Bronchial epithelial cell (primary cell): ENCODE results near the gene SEC14L5. TPM values are rescaled to one million over a fixed set of nuclear protein-coding genes. Genes with fewer than 3 reads are reported as not detected.

Source experiments
- DNase-seq: peaks from one replicate; pipeline ENCODE4 v3.0.0-alpha.2; 2010; ENCODE audit warnings: low read depth
- FAIRE-seq: peaks from 2 replicates; lab custom pipeline; 2011; peaks lifted over from hg19 to GRCh38; lab: Jason Lieb, UNC
- H3K27me3 ChIP-seq: 2 replicates; pipeline ENCODE4 v1.5.1; 2011; ENCODE audit warnings: low read length; ENCODE audit not compliant: control insufficient read depth, insufficient read depth
- H3K36me3 ChIP-seq: 2 replicates; pipeline ENCODE4 v1.5.1; 2011; ENCODE audit warnings: low read length; ENCODE audit not compliant: control insufficient read depth, insufficient read depth
- H3K4me3 ChIP-seq: 2 replicates; pipeline ENCODE4 v1.5.1; 2011; ENCODE audit warnings: mild to moderate bottlenecking, low read depth, low read length, control low read depth
- CTCF ChIP-seq: IDR thresholded peaks from 2 replicates; pipeline ENCODE4 v1.5.1; 2011; ENCODE audit warnings: mild to moderate bottlenecking, moderate library complexity, low read length, control low read depth, inconsistent platforms; ENCODE audit not compliant: insufficient read depth, severe bottlenecking
- total RNA-seq: library from RNA; depleted of rRNA; stranded (reverse); fragments of >200 nt; gene quantifications from 2 replicates; pipeline ENCODE4 v1.2.1, GENCODE V29; 2014

SEC14L5 gene
- total RNA-seq, 1 donor from 2014 or later: under 0.01 TPM

GRCh38 chr16:4936181-4936990, 21.7 kb upstream of the SEC14L5 start:
- peak; percentile 50 for TF ChIP-seq CTCF
- FAIRE-seq (no peak), DNase-seq (no peak)
- no peaks in the 10 kb centered on the region for H3K27me3 ChIP-seq
- peak overlapping the region; percentile 79 for H3K4me3 ChIP-seq
- H3K36me3 ChIP-seq: peaks cover 10% of the 10 kb centered on the region

- no peak for TF ChIP-seq CTCF
- DNase-seq (peak; percentile 55), FAIRE-seq (no peak)
- Histone ChIP-seq H3K4me3 (peak within 1 kb of the TSS; percentile 79), H3K27me3 (no peaks in the 10 kb centered on the region), H3K36me3 (peaks cover 8% of the 10 kb centered on the region)
These were observed 20.9 kb upstream of the SEC14L5 start, which contains the start of gene PPL for GRCh38 chr16:4936991-4937781. PPL (minus strand) TSS chr16:4937148; CDS start chr16:4937045, 103 bp downstream.

GRCh38 chr16:4937782-4938682, 20.1 kb upstream of the SEC14L5 start:
- DNase-seq (peak; percentile 40), FAIRE-seq (no peak)
- H3K36me3 ChIP-seq: peaks cover 8% of the 10 kb centered on the region
- no peak overlapping the region for H3K4me3 ChIP-seq
- no peak for TF ChIP-seq CTCF
- no peaks in the 10 kb centered on the region for H3K27me3 ChIP-seq

- peaks cover 6% of the 10 kb centered on the region for H3K36me3 ChIP-seq
- TF ChIP-seq CTCF: no peak
- H3K4me3 ChIP-seq: no peak overlapping the region
- no peak for FAIRE-seq
- DNase-seq: no peak
- H3K27me3 ChIP-seq: no peaks in the 10 kb centered on the region
These were observed 19.5 kb upstream of the SEC14L5 start for GRCh38 chr16:4938683-4939030.

GRCh38 chr16:4940719-4941118, 17.4 kb upstream of the SEC14L5 start:
- FAIRE-seq: no peak

More at GRCh38 chr16:4940719-4941118, 17.4 kb upstream of the SEC14L5 start:
- Histone ChIP-seq H3K27me3 (no peaks in the 10 kb centered on the region), H3K36me3 (no peaks in the 10 kb centered on the region), H3K4me3 (no peak overlapping the region)
- TF ChIP-seq CTCF: no peak
- DNase-seq: no peak
